HepG2 (cell line): ENCODE measurements around the gene EPB41L2. TPM values are rescaled to one million over a fixed set of nuclear protein-coding genes. Genes with fewer than 3 reads are reported as not detected.

ENCODE experiments used
- ETS1 ChIP-seq: sonication (generic); formaldehyde crosslinking; IDR thresholded peaks from 2 replicates; pipeline ENCODE4 v1.4.0; 2020; ENCODE audit warnings: missing genetic modification reagents
- GATAD2A ChIP-seq: IDR thresholded peaks from 2 replicates; pipeline ENCODE4 v1.6.1; 2016
- GMEB1 ChIP-seq: sonication (generic); formaldehyde crosslinking; IDR thresholded peaks from 2 replicates; pipeline ENCODE4 v1.5.1; 2020; ENCODE audit warnings: missing genetic modification reagents, mild to moderate bottlenecking, borderline replicate concordance
- HMGA1 ChIP-seq: sonication (generic); formaldehyde crosslinking; conservative IDR thresholded peaks from 2 replicates; pipeline ENCODE4 v1.4.0; 2020; ENCODE audit warnings: missing genetic modification reagents
- KLF16 ChIP-seq, 2 experiments: sonication (generic) in 1 of 2; formaldehyde crosslinking in 1 of 2; IDR thresholded peaks; 2 replicates each; pipeline versions ENCODE4 v1.6.1 to v1.8.0; 2016 to 2023; ENCODE audit warnings: missing genetic modification reagents in 2 of 2, missing compliant biosample characterization in 1 of 2
- MAZ ChIP-seq, 2 experiments: sonication (generic) in 1 of 2; formaldehyde crosslinking in 1 of 2; IDR thresholded peaks; 2 replicates each; pipeline versions ENCODE4 v1.5.0 to v1.6.1; 2012 to 2020; ENCODE audit warnings: low read depth in 2 of 2, mild to moderate bottlenecking in 2 of 2, borderline replicate concordance in 1 of 2, improper control_type of control experiment in 1 of 2, low read length in 1 of 2, missing genetic modification reagents in 1 of 2, moderate library complexity in 1 of 2
- MIXL1 ChIP-seq: IDR thresholded peaks from 2 replicates; pipeline ENCODE4 v1.6.1; 2016
- MXD4 ChIP-seq: IDR thresholded peaks from 2 replicates; pipeline ENCODE4 v1.6.1; 2016; ENCODE audit warnings: mild to moderate bottlenecking, missing biosample characterization, missing genetic modification reagents
- NCOA2 ChIP-seq: sonication (generic); formaldehyde crosslinking; IDR thresholded peaks from 2 replicates; pipeline ENCODE4 v1.8.0; 2022; ENCODE audit warnings: inconsistent platforms
- NR2F1 ChIP-seq, 2 experiments: fragments of 450-650 bp in 1 of 2; formaldehyde crosslinking in 1 of 2; IDR thresholded peaks; 2 replicates each; pipeline versions ENCODE4 v1.5.0 to v1.6.1; 2016 to 2020; ENCODE audit warnings: mild to moderate bottlenecking in 1 of 2, missing compliant biosample characterization in 1 of 2, missing genetic modification reagents in 1 of 2, moderate library complexity in 1 of 2
- POLR2A ChIP-seq, 2 experiments: IDR thresholded peaks; 2 replicates each; pipeline ENCODE4 v1.6.1; 2011; ENCODE audit warnings: low read depth in 2 of 2, low read length in 2 of 2, mild to moderate bottlenecking in 1 of 2, moderate library complexity in 1 of 2; ENCODE audit not compliant: insufficient read depth in 1 of 2
- SAP130 ChIP-seq: IDR thresholded peaks from 2 replicates; pipeline ENCODE4 v1.6.1; 2016; ENCODE audit warnings: low read depth
- SNAPC2 ChIP-seq: sonication (generic); formaldehyde crosslinking; IDR thresholded peaks from 2 replicates; pipeline ENCODE4 v1.8.1; 2022; ENCODE audit warnings: mild to moderate bottlenecking, missing genetic modification reagents
- SOX5 ChIP-seq: IDR thresholded peaks from 2 replicates; pipeline ENCODE4 v1.6.1; 2016; ENCODE audit warnings: borderline replicate concordance
- SOX6 ChIP-seq, 2 experiments: fragments of 450-650 bp in 1 of 2; sonication (generic) in 1 of 2; formaldehyde crosslinking in 1 of 2; IDR thresholded peaks; 2 replicates each; pipeline versions ENCODE4 v1.4.0 to v1.6.1; 2017 to 2020; ENCODE audit warnings: antibody characterized with exemption in 1 of 2, mild to moderate bottlenecking in 1 of 2, missing genetic modification reagents in 1 of 2
- STAG1 ChIP-seq: sonication (generic); formaldehyde crosslinking; IDR thresholded peaks from 2 replicates; pipeline ENCODE4 v1.4.0; 2020; ENCODE audit warnings: missing genetic modification reagents
- TEAD3 ChIP-seq: optimal IDR thresholded peaks from 2 replicates; pipeline ENCODE3; 2016; ENCODE audit warnings: borderline replicate concordance
- ZNF234 ChIP-seq: sonication (generic); formaldehyde crosslinking; conservative IDR thresholded peaks from 2 replicates; pipeline ENCODE4 v1.5.1; 2020; ENCODE audit warnings: mild to moderate bottlenecking, missing genetic modification reagents
- ZNF652 ChIP-seq: IDR thresholded peaks from 2 replicates; pipeline ENCODE4 v1.6.1; 2016; ENCODE audit warnings: low read depth, borderline replicate concordance
- ZNF883 ChIP-seq: sonication (generic); formaldehyde crosslinking; IDR thresholded peaks from 2 replicates; pipeline ENCODE4 v1.5.1; 2020; ENCODE audit warnings: mild to moderate bottlenecking, missing genetic modification reagents; ENCODE audit errors: not compliant biosample characterization
- polyA plus RNA-seq, 8 experiments: library from polyadenylated mRNA; depleted of rRNA in 3 of 8; stranded (reverse) in 7 of 8; unstranded in 1 of 8; fragments of >200 nt; fragmentation: Illumina TruSeq in 4 of 8; extraction: Trizol in 4 of 8; gene quantifications; 2 replicates each; pipeline versions ENCODE4 v1.2.1 to v1.2.3, GENCODE V29; 2011 to 2016; ENCODE audit warnings: low read depth in 4 of 8, missing spikeins in 1 of 8, mixed read lengths in 1 of 8; ENCODE audit not compliant: insufficient read depth in 1 of 8
- total RNA-seq, 5 experiments: library from RNA; depleted of rRNA; stranded (reverse); fragments of >200 nt; fragmentation: Illumina TruSeq; extraction: Trizol; gene quantifications; 2 replicates each; pipeline ENCODE4 v1.2.3, GENCODE V29; 2016; ENCODE audit warnings: low read depth in 1 of 5
- TF ChIP-seq, protein P1 (sequence below): sonication (generic); formaldehyde crosslinking; IDR thresholded peaks from 2 replicates; pipeline ENCODE4 v1.8.1; 2022; ENCODE audit warnings: mild to moderate bottlenecking, missing genetic modification reagents
- TF ChIP-seq, protein P2 (sequence below): sonication (generic); formaldehyde crosslinking; IDR thresholded peaks from 2 replicates; pipeline ENCODE4 v1.8.1; 2023; ENCODE audit warnings: mild to moderate bottlenecking, missing genetic modification reagents

The EPB41L2 gene
- total and polyA plus RNA-seq, 2 of the 13 experiments (the other 11 are each of a cell fraction or from before 2014, with no cell fraction given), result 41.7 to 56.4 TPM

GRCh38 chr6:130843575-130844320, 219.3 kb downstream of the EPB41L2 start (continued):
- TF ChIP-seq, protein P1, sequence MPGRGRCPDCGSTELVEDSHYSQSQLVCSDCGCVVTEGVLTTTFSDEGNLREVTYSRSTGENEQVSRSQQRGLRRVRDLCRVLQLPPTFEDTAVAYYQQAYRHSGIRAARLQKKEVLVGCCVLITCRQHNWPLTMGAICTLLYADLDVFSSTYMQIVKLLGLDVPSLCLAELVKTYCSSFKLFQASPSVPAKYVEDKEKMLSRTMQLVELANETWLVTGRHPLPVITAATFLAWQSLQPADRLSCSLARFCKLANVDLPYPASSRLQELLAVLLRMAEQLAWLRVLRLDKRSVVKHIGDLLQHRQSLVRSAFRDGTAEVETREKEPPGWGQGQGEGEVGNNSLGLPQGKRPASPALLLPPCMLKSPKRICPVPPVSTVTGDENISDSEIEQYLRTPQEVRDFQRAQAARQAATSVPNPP (CRISPR knock-in tag), result 0 out of 2 replicates have a peak, but pooled peaks have one; percentile 21
- TF ChIP-seq MXD4 (CRISPR knock-in tag), result no peak
- no peak for TF ChIP-seq HMGA1 (CRISPR knock-in tag)
- peak; percentile 75; the same call in 1 of the 2 replicates for TF ChIP-seq MIXL1
- no peak for TF ChIP-seq KLF16 (CRISPR knock-in tag; IDR thresholded peaks at IDR 0.05)
- TF ChIP-seq GATAD2A (CRISPR knock-in tag), result 0 out of 2 replicates have a peak, but pooled peaks have one; percentile 26
- no peak for TF ChIP-seq ZNF234
- TF ChIP-seq POLR2A (IDR thresholded peaks at IDR 0.05; ENCODE audit: insufficient read depth in 1 of 2, low read depth in 2 of 2, low read length in 2 of 2), result 0 out of 4 replicates have a peak, but pooled peaks of 1 of the 2 experiments have one; percentile 18
- TF ChIP-seq STAG1, result peak; percentile 92
- TF ChIP-seq ETS1 (CRISPR knock-in tag), result no peak
- TF ChIP-seq SOX6 (IDR thresholded peaks at IDR 0.05), result no peak
- 0 out of 2 replicates have a peak, but pooled peaks have one; percentile 10 for TF ChIP-seq SOX6 (CRISPR knock-in tag; IDR thresholded peaks at IDR 0.05)
- no peak for TF ChIP-seq ZNF883
- 0 out of 2 replicates have a peak, but pooled peaks have one; percentile 21 for TF ChIP-seq SOX5
- TF ChIP-seq, protein P2, sequence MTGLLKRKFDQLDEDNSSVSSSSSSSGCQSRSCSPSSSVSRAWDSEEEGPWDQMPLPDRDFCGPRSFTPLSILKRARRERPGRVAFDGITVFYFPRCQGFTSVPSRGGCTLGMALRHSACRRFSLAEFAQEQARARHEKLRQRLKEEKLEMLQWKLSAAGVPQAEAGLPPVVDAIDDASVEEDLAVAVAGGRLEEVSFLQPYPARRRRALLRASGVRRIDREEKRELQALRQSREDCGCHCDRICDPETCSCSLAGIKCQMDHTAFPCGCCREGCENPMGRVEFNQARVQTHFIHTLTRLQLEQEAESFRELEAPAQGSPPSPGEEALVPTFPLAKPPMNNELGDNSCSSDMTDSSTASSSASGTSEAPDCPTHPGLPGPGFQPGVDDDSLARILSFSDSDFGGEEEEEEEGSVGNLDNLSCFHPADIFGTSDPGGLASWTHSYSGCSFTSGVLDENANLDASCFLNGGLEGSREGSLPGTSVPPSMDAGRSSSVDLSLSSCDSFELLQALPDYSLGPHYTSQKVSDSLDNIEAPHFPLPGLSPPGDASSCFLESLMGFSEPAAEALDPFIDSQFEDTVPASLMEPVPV (CRISPR knock-in tag), result peak; percentile 72; the same call in 1 of the 2 replicates
- TF ChIP-seq SAP130, result 0 out of 2 replicates have a peak, but pooled peaks have one; percentile 18
- TF ChIP-seq TEAD3, result peak; percentile 45
- TF ChIP-seq SNAPC2 (CRISPR knock-in tag), result 0 out of 2 replicates have a peak, but pooled peaks have one; percentile 37
- peak; percentile 31; the same call in 1 of the 2 replicates for TF ChIP-seq GMEB1
- peak; percentile 5; the same call in 1 of the 2 replicates for TF ChIP-seq NCOA2 (CRISPR knock-in tag)
- TF ChIP-seq NR2F1 (CRISPR knock-in tag; IDR thresholded peaks at IDR 0.05), result peak in 1 of 2 experiments; percentile 12; a peak in 1 of 4 replicates
- TF ChIP-seq MAZ (IDR thresholded peaks at IDR 0.05; ENCODE audit: borderline replicate concordance, low read depth, low read length), result no peak
- TF ChIP-seq MAZ (CRISPR knock-in tag; IDR thresholded peaks at IDR 0.05; ENCODE audit: low read depth), result peak; percentile 16; the same call in 1 of the 2 replicates
- TF ChIP-seq ZNF652 (CRISPR knock-in tag), result 0 out of 2 replicates have a peak, but pooled peaks have one; percentile 36
